HG03196 (cell line): ENCODE data around the gene G6PD.
"Not testable (repeated sequence)": the region's sequence is repeated elsewhere in the genome, so short reads cannot be mapped to it uniquely, and the experiment has no call there.

ENCODE experiments used
- ATAC-seq: cut with Tn5 transposase; IDR thresholded peaks from one replicate; pipeline ENCODE4 v1.9.1; 2021; ENCODE audit not compliant: unreplicated experiment

G6PD gene

GRCh38 chrX:154515966-154516655, 30.5 kb downstream of the G6PD start, which contains the start of gene FAM3A:
Gene FAM3A, minus strand, starts transcription at chrX:154516232. Its CDS starts 460 bp downstream, at chrX:154515772.
- ATAC-seq: peak; percentile 94

GRCh38 chrX:154515090-154515965, 31.3 kb downstream of the G6PD start:
- no peak for ATAC-seq

DNA sequence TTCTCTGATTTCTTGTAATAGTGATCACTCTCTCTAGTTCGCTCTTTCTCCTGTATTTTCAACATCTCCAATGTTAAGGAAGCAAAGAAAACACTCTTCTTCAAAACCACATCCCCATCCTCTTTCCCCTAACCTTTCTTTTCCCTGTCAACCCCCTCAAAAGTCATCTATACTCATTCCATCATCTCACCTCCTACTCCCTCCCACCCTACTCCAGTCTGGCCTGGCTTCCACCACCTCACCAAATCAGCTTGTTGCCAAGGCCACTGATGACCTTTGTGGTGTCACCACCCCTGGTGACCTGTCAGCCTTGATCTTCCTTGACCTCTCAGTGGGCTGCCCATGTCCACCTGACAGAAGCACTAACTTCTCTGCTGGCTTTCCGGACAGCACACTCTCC, 32.9 kb downstream of the G6PD start:
- no peak for ATAC-seq

GRCh38 chrX:154512879-154513553, 33.6 kb downstream of the G6PD start:
- ATAC-seq: no peak

GRCh38 chrX:154511761-154512160, 34.9 kb downstream of the G6PD start:
- ATAC-seq: no peak

- no peak for ATAC-seq
These were observed 37.2 kb downstream of the G6PD start for GRCh38 chrX:154509455-154509854.

GRCh38 chrX:154508384-154508745, 38.3 kb downstream of the G6PD start:
- no peak for ATAC-seq

- ATAC-seq: no peak
These were observed 38.8 kb downstream of the G6PD start for GRCh38 chrX:154507673-154508383.

DNA sequence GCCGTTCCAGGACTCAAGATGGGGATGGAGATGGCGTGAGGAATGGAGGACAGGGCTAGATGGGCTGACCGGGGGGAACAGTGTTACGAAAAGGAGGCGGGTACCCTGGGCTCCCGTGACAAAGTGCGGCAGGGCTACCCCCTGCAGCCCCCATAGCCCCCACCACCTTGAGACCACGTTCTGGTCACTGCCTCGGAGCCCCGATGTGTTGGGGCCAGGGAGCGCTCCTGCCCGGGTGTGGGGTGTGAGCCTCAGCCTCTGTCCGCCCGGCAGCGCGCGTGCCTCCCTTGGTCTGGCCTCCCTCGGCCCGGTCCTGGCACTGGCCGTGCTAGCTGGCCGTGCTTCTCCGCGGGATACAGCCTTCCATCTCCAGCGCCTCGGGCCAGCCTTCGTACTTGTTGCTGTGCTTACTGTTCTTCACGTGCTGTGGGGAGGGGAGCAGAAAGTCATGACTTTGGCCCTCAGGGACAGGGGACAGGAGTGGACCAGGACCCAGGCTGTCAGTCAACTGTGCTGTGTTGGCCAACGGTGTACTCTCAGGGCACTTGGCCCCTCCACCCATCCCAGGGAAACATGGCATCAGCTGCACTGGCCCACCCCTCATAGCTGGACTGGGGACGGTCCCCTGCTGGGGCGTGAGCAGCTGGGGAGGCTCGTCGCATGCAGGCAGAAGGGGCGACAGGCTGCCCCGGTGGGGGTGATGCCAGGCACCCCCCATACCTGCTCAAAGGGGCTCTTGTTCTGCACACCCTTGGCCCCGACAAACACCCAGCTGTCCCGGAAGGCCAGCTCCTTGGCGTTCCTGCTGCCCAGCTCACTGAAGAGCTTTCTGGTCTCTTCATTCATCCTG, 39.9 kb downstream of the G6PD start:
- no peak for ATAC-seq

GRCh38 chrX:154505734-154506133, 40.9 kb downstream of the G6PD start:
- no peak for ATAC-seq

GRCh38 chrX:154502989-154503388, 43.7 kb downstream of the G6PD start:
- ATAC-seq: no peak

DNA sequence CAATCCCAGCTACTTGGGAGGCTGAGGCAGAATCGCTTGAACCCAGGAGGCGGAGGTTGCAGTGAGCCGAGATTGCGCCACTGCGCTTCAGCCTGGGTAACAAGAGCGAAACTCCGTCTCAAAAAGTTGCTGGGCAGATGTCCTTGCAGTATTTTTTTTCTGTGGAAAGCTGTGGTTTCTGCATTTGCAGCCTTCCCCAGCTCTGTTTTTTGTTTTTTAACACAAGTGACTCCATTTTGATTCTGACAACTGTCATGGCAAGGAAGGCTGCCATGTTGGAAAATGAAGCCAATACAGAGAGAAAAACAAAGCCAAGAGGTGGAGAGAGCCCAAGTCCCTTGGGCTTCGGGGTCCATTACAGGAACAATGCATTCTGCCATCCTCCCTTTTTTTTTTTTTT, 44.5 kb downstream of the G6PD start:
- no peak for ATAC-seq

DNA sequence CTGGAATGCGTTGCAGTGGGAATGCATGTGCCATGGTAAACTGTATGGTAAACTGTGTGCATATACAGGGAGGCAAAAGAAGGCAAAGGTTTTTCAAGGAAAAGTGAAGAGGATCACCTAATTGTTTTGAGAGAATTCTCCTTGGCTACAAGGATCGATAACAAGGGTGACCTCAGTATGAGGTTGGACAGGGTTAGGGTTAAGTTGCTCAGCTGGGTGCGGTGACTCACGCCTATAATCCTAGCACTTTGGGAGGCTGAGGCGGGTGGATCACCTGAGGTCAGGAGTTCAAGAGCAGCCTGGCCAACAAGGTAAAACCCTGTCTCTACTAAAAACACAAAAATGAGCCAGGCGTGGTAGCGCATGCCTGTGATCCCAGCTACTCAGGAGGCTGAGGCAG, 45.2 kb downstream of the G6PD start:
- ATAC-seq: not testable (repeated sequence)

DNA sequence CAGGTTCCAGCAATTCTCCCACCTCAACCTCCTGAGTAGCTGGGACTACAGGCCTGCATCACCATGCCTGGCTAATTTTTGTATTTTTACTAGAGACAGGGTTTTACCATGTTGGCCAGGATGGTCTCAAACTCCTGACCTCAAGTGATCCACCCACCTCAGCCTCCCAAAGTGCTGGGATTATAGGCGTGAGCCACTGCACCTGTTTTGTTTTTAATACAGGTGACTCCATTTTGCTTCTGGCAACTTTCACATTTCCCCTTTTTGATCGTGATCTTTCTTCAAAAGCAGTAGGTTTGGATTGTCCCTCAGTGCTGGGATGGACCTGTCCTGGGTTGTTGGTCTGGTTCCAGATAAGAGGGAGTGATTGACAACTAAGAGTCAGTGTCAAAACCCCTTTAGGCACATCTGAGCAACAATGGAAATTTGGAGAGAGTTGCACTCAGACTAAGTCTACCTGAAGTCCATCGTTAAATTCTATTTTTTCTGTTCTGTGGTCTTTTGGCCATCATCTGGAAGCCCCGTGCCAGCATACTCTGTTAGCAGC, 50.0 kb downstream of the G6PD start:
- ATAC-seq: not testable (repeated sequence)

GRCh38 chrX:154495472-154495922, 51.1 kb downstream of the G6PD start:
- no peak for ATAC-seq

DNA sequence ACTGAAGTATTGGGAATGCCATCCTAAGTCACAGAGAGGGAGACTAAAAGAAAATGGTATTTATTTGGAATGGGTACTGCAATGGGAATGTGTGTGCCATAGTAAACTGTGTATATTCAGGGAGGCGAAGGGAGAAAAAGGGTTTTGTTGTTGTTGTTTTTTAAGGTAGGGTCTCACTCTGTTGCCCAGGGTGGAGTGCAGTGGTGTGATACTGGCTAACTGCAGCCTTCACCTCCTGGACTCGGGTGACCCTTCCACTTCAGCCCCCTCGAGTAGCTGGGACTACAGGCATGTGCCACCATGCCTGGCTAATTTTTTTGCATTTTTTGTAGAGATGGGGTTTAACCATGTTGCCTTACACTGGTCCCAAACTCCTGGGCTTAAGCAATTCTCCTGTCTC, 51.9 kb downstream of the G6PD start:
- no peak for ATAC-seq

DNA sequence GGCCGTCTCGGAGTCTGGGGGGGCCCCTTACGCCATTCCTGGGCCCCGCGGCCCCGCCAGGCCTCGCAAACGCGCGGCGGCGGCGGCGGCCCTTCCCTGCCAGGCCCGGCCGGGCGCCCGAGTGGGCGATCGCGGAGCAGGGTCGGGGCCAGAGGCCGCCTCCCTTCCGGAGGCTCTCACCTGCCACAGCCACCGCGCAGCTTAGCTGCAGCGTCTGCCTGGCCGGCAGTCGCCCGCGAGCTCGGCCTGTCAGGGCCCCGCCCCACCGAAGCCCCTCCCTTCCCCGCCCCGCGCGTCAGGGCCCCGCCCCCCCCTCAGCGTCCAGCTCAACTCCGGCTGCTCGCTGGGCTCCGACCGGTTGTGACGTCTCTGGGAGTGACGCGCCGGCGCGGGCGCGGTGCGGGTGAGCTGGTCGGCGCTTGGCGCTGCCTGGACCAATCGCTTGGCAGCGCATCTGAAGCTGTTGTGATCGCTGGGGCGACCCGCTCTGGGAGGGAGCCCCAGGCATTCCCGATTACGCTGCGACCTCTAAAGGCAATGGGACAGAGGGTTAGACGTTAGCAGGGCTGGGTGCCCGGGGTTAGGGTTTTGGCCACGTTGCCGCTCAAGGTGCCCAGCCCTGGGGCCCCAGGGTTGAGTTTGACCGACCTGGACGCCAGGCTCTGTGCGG, 56.1 kb downstream of the G6PD start, which contains the start of gene SLC10A3:
SLC10A3 (minus strand) TSS at position 216 of the 670 bp plus-strand sequence. CDS start 1,689 bp downstream, outside the sequence.
- peak; percentile 73 for ATAC-seq

- ATAC-seq: peak; percentile 19
These were observed 56.6 kb downstream of the G6PD start for GRCh38 chrX:154490021-154490413.

DNA sequence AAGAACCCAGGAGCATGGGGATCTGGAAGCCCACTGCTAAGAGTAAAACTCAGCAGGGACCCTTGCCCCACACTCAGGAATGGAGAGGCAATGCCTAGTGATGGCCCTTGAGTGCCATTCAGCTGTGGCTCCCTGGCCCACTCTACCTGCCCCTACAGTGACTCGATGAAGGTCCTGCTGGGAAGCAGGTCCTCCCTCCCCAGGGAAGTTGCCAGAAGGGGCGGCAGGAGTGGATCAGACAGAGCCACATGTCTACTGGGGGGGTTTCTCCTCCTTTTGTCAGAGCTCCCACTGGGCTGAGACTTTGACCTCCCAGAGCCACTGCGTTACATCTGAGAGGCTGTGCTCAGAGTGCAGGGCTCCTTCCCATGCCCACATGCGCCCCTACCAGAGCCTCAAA, 57.5 kb downstream of the G6PD start:
- ATAC-seq: no peak
